Keratinocyte (primary cell): ENCODE results near the gene ARHGEF3.

ENCODE experiments used
- CTCF ChIP-seq, 3 experiments: IDR thresholded peaks in 1 of 3; conservative IDR thresholded peaks in 1 of 3; optimal IDR thresholded peaks in 1 of 3; 2 replicates in 2 of 3; 3 replicates in 1 of 3; pipeline versions ENCODE3 to v1.5.1; 2011; ENCODE audit warnings: low read length in 3 of 3, mild to moderate bottlenecking in 3 of 3, moderate library complexity in 2 of 3, control low read depth in 1 of 3, inconsistent platforms in 1 of 3; ENCODE audit not compliant: insufficient read depth in 2 of 3; ENCODE audit errors: extremely low read depth in 1 of 3
- EZH2 ChIP-seq: IDR thresholded peaks from one replicate; pipeline ENCODE4 v1.6.1; 2012; ENCODE audit warnings: inconsistent platforms, mild to moderate bottlenecking, low read length, moderate library complexity

- no peak for TF ChIP-seq CTCF (optimal IDR thresholded peaks at IDR 0.05 in 1 of 3, IDR thresholded peaks at IDR 0.05 in 1 of 3, conservative IDR thresholded peaks at IDR 0.05 in 1 of 3; ENCODE audit: extremely low read depth in 1 of 3, insufficient read depth in 2 of 3, low read length in 3 of 3)
- TF ChIP-seq EZH2: no peak
Observed at GRCh38 chr3:56758539-56758981, 43.2 kb downstream of the ARHGEF3 start.
